Bronchial epithelial cell (primary cell): Measurements from ENCODE around the gene FBLN2. TPM values are rescaled to one million over a fixed set of nuclear protein-coding genes. Genes with fewer than 3 reads are reported as not detected.
A peak's percentile ranks its signal among the peaks of the same experiment; 100 is the strongest.

Experiments used
- DNase-seq: peaks from one replicate; pipeline ENCODE4 v3.0.0-alpha.2; 2010; ENCODE audit warnings: low read depth
- FAIRE-seq: peaks from 2 replicates; lab custom pipeline; 2011; peaks lifted over from hg19 to GRCh38; lab: Jason Lieb, UNC
- H3K27me3 ChIP-seq: 2 replicates; pipeline ENCODE4 v1.5.1; 2011; ENCODE audit warnings: low read length; ENCODE audit not compliant: control insufficient read depth, insufficient read depth
- H3K36me3 ChIP-seq: 2 replicates; pipeline ENCODE4 v1.5.1; 2011; ENCODE audit warnings: low read length; ENCODE audit not compliant: control insufficient read depth, insufficient read depth
- H3K4me3 ChIP-seq: 2 replicates; pipeline ENCODE4 v1.5.1; 2011; ENCODE audit warnings: mild to moderate bottlenecking, low read depth, low read length, control low read depth
- total RNA-seq: library from RNA; depleted of rRNA; stranded (reverse); fragments of >200 nt; gene quantifications from 2 replicates; pipeline ENCODE4 v1.2.1, GENCODE V29; 2014
- TF ChIP-seq, protein P1 (sequence below): IDR thresholded peaks from 2 replicates; pipeline ENCODE4 v1.5.1; 2011; ENCODE audit warnings: mild to moderate bottlenecking, moderate library complexity, low read length, control low read depth, inconsistent platforms; ENCODE audit not compliant: insufficient read depth, severe bottlenecking

FBLN2 gene
- total RNA-seq, 1 donor from 2014 or later, result 4.7 TPM

DNA sequence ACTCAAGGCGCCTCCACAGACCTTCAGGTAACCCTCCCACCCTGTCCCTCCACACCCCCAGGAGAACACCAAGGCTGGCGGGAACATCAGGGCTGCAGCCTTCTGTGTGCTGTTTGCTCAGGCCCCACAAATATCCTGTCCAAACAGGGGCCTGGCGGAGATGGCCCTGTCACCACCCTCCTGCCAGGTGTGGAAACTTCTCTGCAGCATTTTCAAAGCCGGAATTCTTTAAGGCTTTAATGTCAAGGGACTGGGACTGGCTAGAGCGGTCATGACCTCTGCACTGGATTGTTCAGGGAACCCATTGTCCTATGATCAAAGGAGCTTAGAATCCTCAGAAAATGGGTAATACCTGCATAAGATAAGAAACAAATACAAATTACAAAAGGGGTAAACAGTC is 46.6 kb downstream of the FBLN2 start:
- no peak overlapping the region for H3K4me3 ChIP-seq
- DNase-seq (no peak), FAIRE-seq (no peak)
- H3K36me3 ChIP-seq, result no peaks in the 10 kb centered on the region
- no peaks in the 10 kb centered on the region for H3K27me3 ChIP-seq
- TF ChIP-seq, protein P1, sequence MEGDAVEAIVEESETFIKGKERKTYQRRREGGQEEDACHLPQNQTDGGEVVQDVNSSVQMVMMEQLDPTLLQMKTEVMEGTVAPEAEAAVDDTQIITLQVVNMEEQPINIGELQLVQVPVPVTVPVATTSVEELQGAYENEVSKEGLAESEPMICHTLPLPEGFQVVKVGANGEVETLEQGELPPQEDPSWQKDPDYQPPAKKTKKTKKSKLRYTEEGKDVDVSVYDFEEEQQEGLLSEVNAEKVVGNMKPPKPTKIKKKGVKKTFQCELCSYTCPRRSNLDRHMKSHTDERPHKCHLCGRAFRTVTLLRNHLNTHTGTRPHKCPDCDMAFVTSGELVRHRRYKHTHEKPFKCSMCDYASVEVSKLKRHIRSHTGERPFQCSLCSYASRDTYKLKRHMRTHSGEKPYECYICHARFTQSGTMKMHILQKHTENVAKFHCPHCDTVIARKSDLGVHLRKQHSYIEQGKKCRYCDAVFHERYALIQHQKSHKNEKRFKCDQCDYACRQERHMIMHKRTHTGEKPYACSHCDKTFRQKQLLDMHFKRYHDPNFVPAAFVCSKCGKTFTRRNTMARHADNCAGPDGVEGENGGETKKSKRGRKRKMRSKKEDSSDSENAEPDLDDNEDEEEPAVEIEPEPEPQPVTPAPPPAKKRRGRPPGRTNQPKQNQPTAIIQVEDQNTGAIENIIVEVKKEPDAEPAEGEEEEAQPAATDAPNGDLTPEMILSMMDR, result no peak

DNA sequence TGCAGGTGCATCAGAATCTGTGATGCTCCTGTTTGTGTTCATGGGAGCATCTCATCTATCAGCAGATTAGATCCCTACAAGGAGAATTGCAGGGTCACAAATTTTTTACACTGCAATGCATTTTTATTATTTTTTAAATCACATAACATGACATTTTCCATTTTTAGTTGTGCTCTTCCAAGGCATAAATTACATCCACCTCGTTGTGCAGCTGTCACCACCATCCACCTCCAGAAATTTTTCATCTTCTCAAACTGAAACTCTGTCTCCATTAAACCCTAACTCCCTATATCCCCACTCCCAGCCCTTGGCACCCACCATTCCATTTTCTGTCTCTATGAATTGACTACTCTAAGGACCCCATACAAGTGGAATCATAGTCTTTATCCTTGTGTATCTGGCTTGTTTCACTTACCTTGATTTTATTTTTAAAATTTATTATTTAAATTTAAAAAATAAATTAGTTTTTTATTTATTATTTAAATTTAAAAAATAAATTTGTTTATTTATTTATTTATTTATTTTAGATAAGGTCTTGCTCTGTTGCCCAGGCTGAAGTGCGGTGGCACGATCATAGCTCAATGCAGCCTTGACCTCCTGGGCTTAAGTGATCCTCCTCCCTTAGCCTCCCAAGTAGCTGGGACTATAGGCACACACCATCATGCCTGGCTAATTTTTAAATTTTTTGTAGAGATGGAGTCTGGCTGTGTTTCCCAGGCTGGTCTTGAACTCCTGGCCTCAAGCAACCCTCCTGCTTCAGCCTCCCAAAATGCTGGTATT is 47.7 kb downstream of the FBLN2 start:
- DNase-seq (no peak), FAIRE-seq (no peak)
- H3K27me3 ChIP-seq, result no peaks in the 10 kb centered on the region
- TF ChIP-seq, protein P1, result no peak
- H3K4me3 ChIP-seq, result no peak overlapping the region
- no peaks in the 10 kb centered on the region for H3K36me3 ChIP-seq

DNA sequence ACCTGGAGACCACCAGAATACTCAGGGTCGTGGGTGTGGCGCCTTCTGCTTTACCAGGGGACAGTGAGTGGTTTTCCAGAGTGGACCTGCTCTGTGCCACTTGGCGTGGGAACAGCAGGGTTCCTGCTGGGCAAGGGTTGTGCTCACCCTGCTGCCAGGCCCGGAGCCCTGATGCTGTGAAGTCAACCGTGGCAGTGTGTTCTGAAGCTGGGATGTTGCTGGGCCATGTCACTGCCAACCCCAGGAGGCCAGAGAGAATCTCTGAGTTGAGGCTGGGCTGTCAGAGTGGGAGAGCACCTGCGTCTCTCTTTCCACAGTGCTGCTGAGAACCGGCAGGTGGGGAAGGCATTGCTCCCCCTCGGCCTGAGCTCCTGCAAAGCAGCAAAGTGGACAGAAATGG is 48.7 kb downstream of the FBLN2 start:
- no peak for FAIRE-seq
- no peaks in the 10 kb centered on the region for H3K27me3 ChIP-seq
- no peaks in the 10 kb centered on the region for H3K36me3 ChIP-seq
- H3K4me3 ChIP-seq, result no peak overlapping the region
- DNase-seq, result no peak
- TF ChIP-seq, protein P1, result no peak

DNA sequence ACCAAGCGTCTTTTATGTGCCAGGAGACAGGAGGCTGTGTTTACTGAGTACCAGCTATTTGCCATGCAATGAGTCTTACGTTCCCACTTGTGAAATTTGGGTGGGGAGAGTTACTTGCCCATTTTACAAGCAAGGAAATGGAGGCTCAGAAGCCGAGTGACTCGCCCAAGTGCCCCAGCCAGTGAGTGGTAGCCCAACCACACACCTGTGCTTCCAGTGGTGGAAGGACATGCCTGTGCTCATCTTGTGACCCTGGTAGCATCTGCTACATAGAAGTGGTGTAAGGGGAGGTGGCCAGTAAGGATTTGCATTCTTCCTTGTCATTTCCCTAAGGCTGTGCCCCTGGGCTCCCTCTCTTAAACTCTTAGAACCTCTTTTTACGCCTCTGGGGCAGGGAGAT is 49.3 kb downstream of the FBLN2 start:
- FAIRE-seq (no peak), DNase-seq (no peak)
- Histone ChIP-seq H3K36me3 (no peaks in the 10 kb centered on the region), H3K27me3 (no peaks in the 10 kb centered on the region), H3K4me3 (no peak overlapping the region)
- TF ChIP-seq, protein P1, result no peak

DNA sequence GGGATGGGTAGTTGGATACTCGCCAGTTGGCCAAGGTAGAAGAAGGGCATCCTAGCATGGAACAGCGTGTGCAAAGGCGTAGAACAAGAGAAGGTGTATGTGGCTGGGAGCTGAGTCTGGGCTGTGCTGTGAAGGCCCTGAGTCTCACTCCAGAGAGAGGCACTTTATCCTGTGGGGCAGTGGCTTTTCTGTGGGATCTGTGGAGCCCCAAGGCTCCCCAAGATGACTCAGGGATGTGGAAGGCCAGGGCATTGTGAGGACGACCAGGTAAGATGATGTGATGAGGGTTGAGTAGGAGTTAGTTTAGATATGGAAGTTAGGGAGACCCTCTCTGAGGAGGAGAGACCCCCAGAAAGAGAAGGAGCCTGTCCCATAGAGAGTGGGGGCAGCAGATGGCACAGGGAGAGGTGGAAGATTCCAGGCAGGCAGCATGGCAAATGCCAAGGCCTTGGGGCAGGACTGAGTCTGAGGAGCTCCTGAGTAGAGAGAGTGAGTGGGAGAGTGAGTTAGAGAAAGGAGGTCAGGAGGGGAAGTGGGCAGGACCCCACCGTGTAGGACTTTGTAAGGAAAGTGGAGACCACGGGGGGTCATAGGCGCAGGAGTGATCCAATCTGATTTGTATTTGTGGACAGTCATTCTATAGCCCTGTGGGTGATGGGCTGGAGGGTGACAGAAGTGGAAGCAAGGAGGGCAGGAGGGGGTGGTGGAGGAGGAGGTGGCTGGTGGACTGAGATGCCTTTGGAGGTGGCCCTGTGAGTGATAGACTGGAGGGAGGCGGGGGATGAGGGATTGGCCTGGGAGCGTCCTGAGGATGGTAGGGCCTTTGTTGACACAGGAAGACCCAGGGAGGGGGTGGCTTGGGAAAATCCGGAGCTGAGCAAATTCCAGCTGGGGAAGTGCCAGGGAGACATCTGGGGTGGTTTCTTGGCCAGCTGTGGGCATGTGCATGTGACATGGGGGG is 50.3 kb downstream of the FBLN2 start:
- Histone ChIP-seq H3K4me3 (no peak overlapping the region), H3K27me3 (no peaks in the 10 kb centered on the region), H3K36me3 (no peaks in the 10 kb centered on the region)
- FAIRE-seq (no peak), DNase-seq (peak; percentile 37)
- TF ChIP-seq, protein P1, result no peak
